Activated T-helper 1 cell treated with anti-CD3 and anti-CD28 coated beads, Interleukin-12 subunit alpha, Interleukin-12 subunit beta, Interleukin-2, Interleukin-4 antibody, amounts not matched to agents 30 ng/mL and 10 ng/mL and 1 ng/mL, durations not matched to agents 14 hours and 24 hours and 36 hours (primary cell): ENCODE data around the gene CROT. TPM values are rescaled to one million over a fixed set of nuclear protein-coding genes. Genes with fewer than 3 reads are reported as not detected.

Experiments used
- DNase-seq: peaks from one replicate; pipeline ENCODE4 v3.0.0; 2021; ENCODE audit warnings: low spot score
- H3K27ac Mint-ChIP-seq: one replicate; pipeline ENCODE4 v1.8.0; 2021; ENCODE audit warnings: mild to moderate bottlenecking, mixed read lengths
- H3K27me3 Mint-ChIP-seq: one replicate; pipeline ENCODE4 v1.8.0; 2022; ENCODE audit warnings: mild to moderate bottlenecking, moderate library complexity, mixed read lengths; ENCODE audit not compliant: insufficient read depth
- H3K36me3 Mint-ChIP-seq: one replicate; pipeline ENCODE4 v1.8.0; 2021; ENCODE audit warnings: low read depth, mixed read lengths
- H3K4me1 Mint-ChIP-seq: one replicate; pipeline ENCODE4 v1.8.0; 2021; ENCODE audit warnings: low read depth, mixed read lengths
- H3K4me3 Mint-ChIP-seq: one replicate; pipeline ENCODE4 v1.8.0; 2021; ENCODE audit warnings: mild to moderate bottlenecking, moderate library complexity, mixed read lengths
- H3K9me3 Mint-ChIP-seq: one replicate; pipeline ENCODE4 v1.8.0; 2021; ENCODE audit warnings: mixed read lengths
- intact Hi-C: fragments of 100-400 bp; cut with micrococcal nuclease; formaldehyde crosslinking; loops from one replicate; pipeline ENCODE4 v1.15.1; 2024
- total RNA-seq: library from RNA; stranded (reverse); gene quantifications from 2 replicates; pipeline ENCODE4 v1.2.3, GENCODE V29; 2022

CROT gene
- total RNA-seq, 1 donor from 2014 or later, result 6.5 TPM

GRCh38 chr7:87398446-87398845, 53.0 kb downstream of the CROT start:
- Mint-ChIP-seq H3K36me3 (peaks cover 18% of the 10 kb centered on the region), H3K27ac (no peak overlapping the region), H3K27me3 (no peaks in the 10 kb centered on the region), H3K9me3 (no peaks in the 10 kb centered on the region), H3K4me3 (no peak overlapping the region), H3K4me1 (peaks cover 2% of the 10 kb centered on the region)
- no peak for DNase-seq
- intact Hi-C loops, result no loop called here

GRCh38 chr7:87404674-87405073, 59.2 kb downstream of the CROT start:
- Mint-ChIP-seq H3K4me3 (no peak overlapping the region), H3K27ac (no peak overlapping the region), H3K4me1 (no peaks in the 10 kb centered on the region), H3K36me3 (no peaks in the 10 kb centered on the region), H3K9me3 (no peaks in the 10 kb centered on the region), H3K27me3 (peaks cover 6% of the 10 kb centered on the region)
- intact Hi-C loops, result no loop called here
- no peak for DNase-seq

- Mint-ChIP-seq H3K36me3 (no peaks in the 10 kb centered on the region), H3K4me3 (no peak overlapping the region), H3K27me3 (peaks cover 11% of the 10 kb centered on the region), H3K9me3 (no peaks in the 10 kb centered on the region), H3K27ac (no peak overlapping the region), H3K4me1 (no peaks in the 10 kb centered on the region)
- intact Hi-C loops, result no loop called here
- DNase-seq, result no peak
These were observed 65.7 kb downstream of the CROT start for GRCh38 chr7:87411186-87411585.

GRCh38 chr7:87413029-87413428, 67.6 kb downstream of the CROT start:
- H3K36me3 Mint-ChIP-seq, result no peaks in the 10 kb centered on the region

GRCh38 chr7:87413951-87414793, 68.7 kb downstream of the CROT start:
- DNase-seq, result no peak
- Mint-ChIP-seq H3K27me3 (peaks cover 7% of the 10 kb centered on the region), H3K4me3 (no peak overlapping the region), H3K9me3 (no peaks in the 10 kb centered on the region), H3K27ac (no peak overlapping the region), H3K4me1 (no peaks in the 10 kb centered on the region), H3K36me3 (no peaks in the 10 kb centered on the region)
- intact Hi-C loops, result no loop called here

More at GRCh38 chr7:87413029-87413428, 67.6 kb downstream of the CROT start:
- DNase-seq, result no peak
- H3K4me1 Mint-ChIP-seq, result no peaks in the 10 kb centered on the region
- intact Hi-C loops, result no loop called here
- no peaks in the 10 kb centered on the region for H3K9me3 Mint-ChIP-seq
- peaks cover 7% of the 10 kb centered on the region for H3K27me3 Mint-ChIP-seq
- H3K27ac Mint-ChIP-seq, result no peak overlapping the region
- H3K4me3 Mint-ChIP-seq, result no peak overlapping the region

- no peak overlapping the region for H3K27ac Mint-ChIP-seq
- intact Hi-C loops, result no loop called here
- H3K9me3 Mint-ChIP-seq, result no peaks in the 10 kb centered on the region
- peaks cover 7% of the 10 kb centered on the region for H3K27me3 Mint-ChIP-seq
- no peaks in the 10 kb centered on the region for H3K36me3 Mint-ChIP-seq
- H3K4me3 Mint-ChIP-seq, result no peak overlapping the region
- DNase-seq, result no peak
- H3K4me1 Mint-ChIP-seq, result no peaks in the 10 kb centered on the region
These were observed 69.3 kb downstream of the CROT start for GRCh38 chr7:87414794-87415188.

GRCh38 chr7:87416682-87417587, 71.5 kb downstream of the CROT start:
- H3K4me3 Mint-ChIP-seq, result no peak overlapping the region
- intact Hi-C loops, result loop anchor here (1.0 kb wide), 4 partner anchors 72 to 491 kb away; partner anchors contain the start of gene CROT
- no peaks in the 10 kb centered on the region for H3K4me1 Mint-ChIP-seq
- no peaks in the 10 kb centered on the region for H3K9me3 Mint-ChIP-seq
- no peaks in the 10 kb centered on the region for H3K36me3 Mint-ChIP-seq
- peaks cover 13% of the 10 kb centered on the region for H3K27me3 Mint-ChIP-seq
- H3K27ac Mint-ChIP-seq, result no peak overlapping the region
- peak; percentile 50 for DNase-seq

- Mint-ChIP-seq H3K36me3 (no peaks in the 10 kb centered on the region), H3K4me3 (no peak overlapping the region), H3K27ac (no peak overlapping the region), H3K9me3 (no peaks in the 10 kb centered on the region), H3K4me1 (no peaks in the 10 kb centered on the region), H3K27me3 (peaks cover 18% of the 10 kb centered on the region)
- DNase-seq, result no peak
- intact Hi-C loops, result no loop called here
These were observed 74.7 kb downstream of the CROT start for GRCh38 chr7:87420173-87420572.

- no peaks in the 10 kb centered on the region for H3K4me1 Mint-ChIP-seq
These were observed 78.6 kb downstream of the CROT start for GRCh38 chr7:87424075-87424474.

GRCh38 chr7:87426160-87426559, 80.7 kb downstream of the CROT start:
- no peak for DNase-seq
- Mint-ChIP-seq H3K27me3 (peaks cover 12% of the 10 kb centered on the region), H3K4me3 (no peak overlapping the region), H3K36me3 (no peaks in the 10 kb centered on the region), H3K4me1 (no peaks in the 10 kb centered on the region), H3K9me3 (no peaks in the 10 kb centered on the region), H3K27ac (no peak overlapping the region)
- intact Hi-C loops, result no loop called here

More at GRCh38 chr7:87424075-87424474, 78.6 kb downstream of the CROT start:
- Mint-ChIP-seq H3K4me3 (no peak overlapping the region), H3K27ac (no peak overlapping the region), H3K9me3 (no peaks in the 10 kb centered on the region), H3K27me3 (peaks cover 15% of the 10 kb centered on the region), H3K36me3 (no peaks in the 10 kb centered on the region)
- DNase-seq, result no peak
- intact Hi-C loops, result no loop called here

GRCh38 chr7:87427288-87427687, 81.8 kb downstream of the CROT start:
- no peaks in the 10 kb centered on the region for H3K9me3 Mint-ChIP-seq
- no peaks in the 10 kb centered on the region for H3K36me3 Mint-ChIP-seq
- no peak overlapping the region for H3K27ac Mint-ChIP-seq
- intact Hi-C loops, result no loop called here
- no peaks in the 10 kb centered on the region for H3K4me1 Mint-ChIP-seq
- peaks cover 13% of the 10 kb centered on the region for H3K27me3 Mint-ChIP-seq
- no peak overlapping the region for H3K4me3 Mint-ChIP-seq
- DNase-seq, result no peak

- intact Hi-C loops, result no loop called here
- no peaks in the 10 kb centered on the region for H3K9me3 Mint-ChIP-seq
- no peaks in the 10 kb centered on the region for H3K4me1 Mint-ChIP-seq
- no peak overlapping the region for H3K27ac Mint-ChIP-seq
- H3K36me3 Mint-ChIP-seq, result no peaks in the 10 kb centered on the region
- H3K27me3 Mint-ChIP-seq, result peaks cover 5% of the 10 kb centered on the region
- DNase-seq, result no peak
- H3K4me3 Mint-ChIP-seq, result no peak overlapping the region
These were observed 87.1 kb downstream of the CROT start for GRCh38 chr7:87432536-87432935.

- DNase-seq, result no peak
- Mint-ChIP-seq H3K9me3 (no peaks in the 10 kb centered on the region), H3K27me3 (peaks cover 9% of the 10 kb centered on the region), H3K4me1 (no peaks in the 10 kb centered on the region), H3K36me3 (no peaks in the 10 kb centered on the region), H3K27ac (no peak overlapping the region), H3K4me3 (no peak overlapping the region)
- intact Hi-C loops, result no loop called here
These were observed 90.1 kb downstream of the CROT start for GRCh38 chr7:87435546-87435945.
